NOMO-1 treated with dmso at 0.1 percent for 144 hours (cell line): ENCODE data around the gene ABHD17C.

Experiments
- DNase-seq: peaks from one replicate; lab custom pipeline; 2025; ENCODE audit not compliant: unreplicated experiment; lab: John Stamatoyannopoulos, UW

The ABHD17C gene

DNA sequence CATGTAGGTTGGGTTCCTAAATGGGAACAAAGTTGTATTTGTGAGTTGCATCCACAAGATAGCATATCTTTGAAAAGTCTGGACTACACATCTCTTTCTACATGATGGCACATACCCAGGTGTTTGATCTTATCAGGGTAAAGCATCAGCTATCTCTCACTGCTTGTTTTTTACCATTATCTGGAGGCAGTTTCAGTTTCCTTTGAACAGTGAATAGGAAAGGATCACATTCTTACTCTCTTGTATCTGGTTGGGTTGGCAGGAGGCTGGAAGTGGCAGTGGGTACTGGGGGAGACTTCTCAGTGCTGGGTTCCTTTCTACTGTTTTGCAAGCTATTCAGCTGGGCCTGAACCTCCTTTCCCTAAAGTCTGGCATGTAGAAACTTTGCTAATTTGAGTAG lies 88.2 kb downstream of the ABHD17C start:
- DNase-seq = no peak

DNA sequence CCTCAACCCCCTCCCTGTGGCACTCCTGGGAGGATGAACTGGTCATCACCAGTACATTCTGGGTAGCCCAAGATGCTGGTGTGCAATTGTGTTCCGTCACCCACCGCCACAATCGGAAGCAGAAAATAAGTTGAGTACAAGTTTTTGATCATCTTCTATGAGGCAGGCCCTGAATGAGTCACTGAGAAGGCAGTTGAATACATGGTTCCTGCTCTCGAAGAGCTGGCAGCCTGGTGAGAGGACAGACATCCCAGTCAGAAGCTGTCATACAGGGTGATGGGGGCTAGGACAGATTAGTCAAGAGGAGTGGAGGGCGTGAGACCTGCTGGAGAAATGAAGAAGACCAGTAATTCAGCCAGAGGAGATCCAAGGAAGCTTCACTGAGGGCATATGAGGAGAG lies 90.2 kb downstream of the ABHD17C start:
- no peak for DNase-seq

DNA sequence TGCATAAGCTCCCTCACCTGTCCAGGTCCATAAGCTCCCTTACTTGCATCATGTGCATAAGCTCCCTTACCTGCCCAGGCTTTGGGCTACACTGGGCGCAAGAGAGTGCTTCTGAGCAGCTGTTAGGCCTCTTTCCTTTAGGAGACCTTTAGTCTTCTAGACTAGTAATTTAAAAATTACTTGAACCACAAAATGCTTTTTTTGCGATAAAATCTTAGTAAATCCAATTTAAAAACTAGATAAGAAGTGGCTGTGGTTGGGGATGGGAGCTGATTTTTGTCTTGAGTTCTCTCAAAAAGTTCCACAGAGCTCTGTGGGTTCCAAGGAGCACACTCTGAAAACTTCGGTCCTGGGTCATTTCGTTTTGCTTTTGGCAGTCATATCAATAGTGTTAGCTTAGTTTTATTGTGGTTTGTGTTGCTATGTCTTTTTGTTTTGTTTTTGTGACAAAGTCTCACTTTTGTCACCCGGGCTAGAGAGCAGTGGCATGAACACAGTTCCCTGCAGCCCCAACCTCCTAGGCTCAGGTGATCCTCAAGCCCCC lies 90.8 kb downstream of the ABHD17C start:
- no peak for DNase-seq

DNA sequence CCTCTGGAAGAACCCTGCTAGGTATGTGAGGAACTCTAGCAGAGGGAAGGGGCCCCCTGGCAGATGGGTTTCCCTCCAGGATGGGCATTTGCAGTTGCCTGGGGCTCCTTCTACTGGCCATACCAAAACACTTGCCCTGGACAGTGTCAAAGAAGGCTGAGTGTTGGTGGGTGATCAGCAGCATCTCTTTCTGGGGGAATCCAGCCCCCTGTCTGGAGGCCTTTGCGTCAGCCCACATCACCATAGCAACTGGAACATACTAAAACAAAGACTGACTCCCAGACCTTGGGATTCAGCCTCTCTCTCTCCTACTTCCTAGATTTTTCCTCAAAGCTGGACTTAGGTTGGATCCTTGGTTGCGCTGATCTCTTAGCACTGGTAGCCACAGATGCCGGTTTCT lies 92.2 kb downstream of the ABHD17C start:
- no peak for DNase-seq

DNA sequence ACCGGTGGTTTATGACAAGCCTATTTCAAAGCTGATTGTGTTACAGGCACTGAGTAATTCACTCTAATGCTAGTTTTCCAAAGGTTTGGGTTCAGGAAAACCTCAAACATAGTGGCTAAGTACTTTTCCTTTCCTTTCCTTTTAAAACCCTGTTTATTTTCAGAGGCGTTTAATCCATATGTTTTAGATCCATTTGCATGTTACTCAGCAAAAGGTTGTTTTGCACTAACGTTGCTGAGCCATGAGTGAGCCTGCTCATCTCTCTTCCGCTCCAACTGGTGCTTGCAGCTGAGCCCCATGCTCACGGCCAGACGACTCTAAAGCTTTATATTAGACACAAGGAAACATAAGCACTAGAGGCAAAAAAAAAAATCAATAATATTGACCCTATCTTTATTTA lies 93.4 kb downstream of the ABHD17C start:
- DNase-seq = no peak

DNA sequence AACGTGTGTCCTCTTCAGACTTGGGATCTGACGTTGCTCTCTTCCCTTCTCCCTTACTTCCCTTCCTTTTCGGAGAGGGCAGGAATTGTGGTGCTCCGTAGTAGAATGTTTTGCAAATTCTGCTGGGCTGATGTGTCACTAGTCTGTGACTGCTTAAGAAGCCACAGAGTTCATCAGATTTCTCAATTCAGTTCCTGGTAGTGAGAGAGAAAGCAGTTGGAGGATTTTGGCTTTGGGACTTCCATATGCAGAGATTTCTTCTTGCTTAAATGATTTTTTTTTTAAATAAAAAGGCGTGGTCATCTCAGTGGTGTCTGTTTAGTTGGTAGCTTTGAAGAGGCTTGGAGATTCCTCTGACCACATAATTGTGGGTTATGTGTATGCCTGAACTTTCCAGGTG lies 94.2 kb downstream of the ABHD17C start:
- DNase-seq = peak; percentile 25

DNA sequence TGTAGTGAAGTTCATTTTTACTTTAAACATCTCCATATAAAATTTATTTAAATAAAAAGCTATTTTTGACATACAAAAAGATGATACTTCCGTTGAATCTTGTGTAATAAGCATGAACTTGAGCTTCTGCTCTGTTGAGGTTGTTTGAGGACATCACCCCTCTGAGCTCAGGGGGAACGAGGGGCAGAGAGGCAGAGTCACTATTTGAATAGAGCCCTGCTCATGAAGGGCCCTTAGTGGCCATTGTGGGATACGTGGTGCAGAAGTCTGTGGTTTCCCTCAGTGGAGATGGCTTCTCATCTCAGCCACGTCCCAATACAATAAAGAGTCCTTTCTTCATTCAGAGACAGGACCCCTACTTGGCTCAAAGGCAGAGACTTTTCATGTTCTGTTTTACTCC lies 94.7 kb downstream of the ABHD17C start:
- DNase-seq = no peak

DNA sequence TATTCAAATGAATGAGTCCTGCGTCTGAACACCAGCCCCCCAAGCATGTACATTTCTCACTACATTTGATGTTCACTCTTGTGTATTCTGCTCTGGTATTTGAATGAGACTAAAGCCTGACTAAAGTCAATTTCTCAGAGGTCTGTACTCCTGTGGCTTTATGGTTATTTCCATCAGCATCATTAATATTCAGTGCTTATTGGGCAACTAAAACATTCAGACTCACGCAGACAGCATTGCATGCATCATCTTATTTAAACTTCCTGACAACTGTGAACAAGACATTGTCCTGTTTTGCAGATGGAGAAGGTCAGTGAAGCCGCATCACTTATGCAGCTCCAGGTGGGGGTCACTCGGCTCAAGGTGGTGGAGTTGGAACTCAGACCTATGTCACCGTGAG lies 95.1 kb downstream of the ABHD17C start:
- DNase-seq = no peak

DNA sequence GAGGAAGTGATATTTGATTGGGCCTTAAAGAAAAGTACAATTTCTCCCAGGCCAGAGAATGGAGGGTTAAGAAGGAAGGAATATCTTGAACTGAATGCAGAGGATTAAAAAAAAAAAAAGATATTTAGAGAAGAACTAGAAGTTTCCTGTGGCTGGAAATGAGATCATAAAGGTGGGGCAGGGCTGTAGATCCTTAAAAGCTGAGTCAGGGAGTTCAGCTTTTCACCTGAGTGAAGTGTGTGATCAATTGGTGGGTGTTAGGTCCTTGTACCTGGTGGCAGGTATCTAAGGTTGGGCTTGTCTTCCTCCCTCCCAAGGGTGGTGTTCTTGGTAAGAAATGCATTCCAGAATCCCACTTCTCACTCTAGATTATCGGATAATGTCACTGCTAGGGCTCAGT lies 95.9 kb downstream of the ABHD17C start:
- no peak for DNase-seq

DNA sequence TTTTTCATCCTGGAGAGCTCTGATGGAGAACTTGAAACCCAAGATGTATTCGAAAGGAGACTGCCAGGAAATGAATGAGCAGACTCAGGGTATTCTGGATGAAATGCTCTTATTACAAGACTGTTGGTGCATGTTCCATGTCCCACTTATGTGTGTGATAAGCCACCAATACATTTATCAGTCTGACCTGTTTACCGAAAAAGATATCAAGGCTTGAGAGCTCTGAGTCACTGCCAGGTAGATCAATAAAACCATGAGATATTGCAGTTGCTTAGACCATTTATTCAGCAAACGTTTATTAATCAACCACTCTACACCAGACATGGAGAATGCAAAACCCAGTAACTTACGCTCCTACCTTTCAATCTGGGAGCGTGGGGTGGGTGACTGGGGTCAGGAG lies 101.3 kb downstream of the ABHD17C start:
- DNase-seq = no peak

DNA sequence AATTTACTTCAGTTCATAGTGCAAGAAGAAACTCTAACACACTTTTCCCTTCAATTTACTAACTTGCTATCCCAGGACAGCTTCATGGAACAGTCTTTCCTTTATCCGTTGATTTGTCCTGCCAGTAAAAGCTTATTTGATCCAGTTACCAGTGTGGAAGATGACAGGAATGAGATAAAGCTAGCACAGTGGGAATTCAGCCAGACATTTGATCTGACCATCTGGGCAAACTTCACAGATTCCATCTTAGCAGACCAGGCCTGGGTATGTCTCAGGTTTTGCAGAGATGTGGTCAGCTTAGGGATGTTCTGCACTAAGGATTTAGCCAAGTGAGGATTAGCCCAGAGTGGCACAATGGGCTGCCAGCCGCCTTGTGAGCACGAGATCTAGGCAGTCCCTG lies 103.8 kb downstream of the ABHD17C start:
- no peak for DNase-seq

DNA sequence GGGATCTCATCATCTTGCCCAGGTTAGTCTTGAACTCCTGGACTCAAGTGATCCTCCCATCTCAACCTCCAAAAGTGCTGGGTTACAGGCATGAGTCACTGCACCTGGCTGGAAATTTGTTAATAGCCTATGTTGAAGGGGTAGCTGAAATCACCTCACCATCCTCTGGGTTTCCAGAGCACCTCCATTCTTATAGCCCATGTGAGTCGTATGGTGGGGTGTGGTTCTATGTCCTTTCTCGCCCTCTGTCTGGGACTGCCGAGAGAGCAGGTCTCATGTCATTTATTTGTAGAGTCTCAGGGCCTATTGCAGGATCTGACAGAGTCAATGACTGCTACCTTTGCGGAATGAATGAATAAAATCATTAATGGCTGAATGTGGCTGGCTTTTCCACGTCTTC lies 105.0 kb downstream of the ABHD17C start:
- DNase-seq = no peak

DNA sequence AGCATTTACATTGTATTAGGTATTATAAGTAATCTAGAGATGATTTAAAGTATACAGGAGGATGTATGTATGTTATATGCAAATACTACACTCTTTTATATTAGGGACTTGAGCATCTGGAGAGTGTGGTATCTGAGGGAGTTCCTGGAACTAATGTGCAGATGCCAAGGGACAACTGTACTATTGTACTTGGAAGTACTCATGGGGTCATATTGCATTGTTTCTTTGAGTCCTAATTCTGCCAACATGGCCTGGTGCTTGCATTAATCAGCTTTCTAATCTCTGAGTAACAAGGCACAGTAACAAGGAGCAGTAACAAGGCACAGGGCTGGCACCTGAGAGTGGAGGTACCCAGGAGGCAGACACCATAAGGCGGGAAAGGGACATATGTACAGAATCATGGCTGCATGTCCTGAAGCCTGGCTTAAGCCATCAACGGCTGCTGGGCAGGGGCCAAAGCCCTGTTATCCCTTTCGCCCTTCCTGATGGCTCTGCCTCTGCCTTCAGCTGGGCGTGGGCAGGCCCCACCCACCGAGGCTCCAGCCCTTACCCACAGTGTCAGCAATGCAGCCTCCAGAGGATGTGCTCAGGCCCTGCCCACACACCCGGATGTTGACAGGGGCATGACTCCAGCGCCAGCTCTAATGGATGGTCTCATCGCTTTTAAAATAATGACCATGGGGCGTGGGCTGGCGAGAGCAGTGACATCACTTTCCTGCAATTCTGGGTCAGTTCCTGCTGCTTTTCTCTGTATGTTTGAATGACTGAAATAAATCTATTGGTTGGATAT lies 107.0 kb downstream of the ABHD17C start:
- DNase-seq = no peak

DNA sequence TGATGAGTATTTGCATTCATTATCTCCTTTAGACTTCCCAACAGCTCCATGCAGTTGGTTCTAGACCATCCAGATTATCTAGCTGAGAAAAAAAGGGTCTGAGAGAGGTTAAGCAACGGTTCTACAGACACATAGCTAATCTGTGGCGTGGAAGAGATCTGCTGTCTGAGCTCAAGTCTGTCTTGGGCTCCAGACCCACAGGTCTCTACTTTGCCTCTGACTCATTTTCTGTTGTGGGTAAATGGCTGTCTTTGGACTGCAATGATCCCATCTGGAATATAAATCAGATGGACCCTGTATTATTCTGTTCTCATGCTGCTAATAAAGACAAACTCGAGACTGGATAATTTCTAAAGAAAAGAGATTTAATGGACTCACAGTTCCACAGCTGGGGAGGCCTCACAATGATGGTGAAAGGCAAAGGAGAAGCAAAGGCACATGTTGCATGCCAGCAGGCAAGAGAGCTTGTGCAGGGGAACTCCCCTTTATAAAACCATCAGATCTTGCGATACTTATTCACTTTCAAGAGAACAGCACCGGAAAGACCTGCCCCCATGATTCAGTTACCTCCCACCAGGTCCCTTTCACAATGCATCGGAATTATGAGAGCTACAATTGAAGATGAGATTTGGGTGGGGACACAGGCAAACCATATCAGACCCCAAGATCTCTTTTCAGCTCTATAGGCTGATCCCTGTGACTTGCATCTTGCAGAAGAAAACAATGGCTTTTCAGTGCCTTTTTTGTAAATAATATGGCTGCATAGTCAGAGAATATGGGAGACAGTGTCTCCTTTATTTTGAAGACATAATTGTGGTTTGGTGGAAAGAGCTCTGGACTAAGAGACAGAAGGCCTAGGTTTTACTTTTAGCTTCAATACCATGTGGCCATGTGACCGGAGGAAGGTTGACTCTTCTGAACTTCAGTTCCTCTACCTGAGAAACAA lies 108.7 kb downstream of the ABHD17C start:
- DNase-seq = no peak

DNA sequence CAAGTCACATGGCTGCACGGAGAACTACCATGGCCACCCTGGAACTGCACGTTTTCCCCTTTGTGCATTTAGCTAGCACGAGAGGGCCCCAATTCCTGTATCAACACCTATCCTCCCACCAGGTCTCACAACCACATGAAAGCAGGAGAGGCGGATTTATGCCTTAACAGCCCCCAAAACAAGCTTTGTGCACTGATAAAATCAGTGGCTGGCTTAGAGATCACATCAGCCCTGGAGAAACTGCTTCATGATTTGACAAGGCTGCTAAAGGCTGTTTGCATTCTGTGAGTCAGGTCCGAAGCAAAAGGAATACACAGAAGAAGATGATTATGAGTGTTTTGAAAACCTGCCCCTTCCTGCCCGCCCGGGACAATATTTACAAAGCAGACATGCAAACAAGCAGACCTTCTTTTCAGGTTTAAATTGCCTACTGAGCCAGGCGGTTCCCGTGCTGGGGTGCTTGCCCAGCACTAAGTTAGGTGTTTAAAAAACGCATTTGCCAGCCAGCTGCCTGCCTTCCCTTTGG lies 109.9 kb downstream of the ABHD17C start:
- DNase-seq = no peak
